Limb (tissue), 2 donors: ENCODE data around the gene TTLL7.
"Not testable (repeated sequence)": the region's sequence is repeated elsewhere in the genome, so short reads cannot be mapped to it uniquely, and the experiment has no call there.

Experiments used
- DNase-seq, 2 donors: peaks; one replicate each; pipeline ENCODE4 v3.0.0-alpha.2; 2016; ENCODE audit errors: extremely low spot score in 2 of 2

The TTLL7 gene

DNA sequence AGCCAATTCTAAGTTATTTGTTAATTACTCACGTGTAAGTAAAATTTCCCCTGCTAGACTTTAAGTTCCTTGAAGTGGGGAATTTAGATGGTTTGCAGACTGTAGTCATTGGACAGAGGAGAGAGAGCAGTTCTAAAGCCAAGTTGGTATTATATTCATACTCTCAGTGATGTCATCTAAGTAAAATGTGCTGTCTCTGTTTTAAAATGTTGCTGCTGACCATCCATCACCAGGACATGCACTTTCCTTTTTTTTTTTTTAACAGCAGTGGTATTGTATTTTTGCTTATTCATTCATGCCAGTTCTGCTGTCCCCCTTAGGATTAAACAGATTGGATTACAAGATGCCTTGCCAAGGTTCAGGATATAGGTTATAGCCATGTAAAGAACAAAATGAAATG, 2.3 kb downstream of the TTLL7 start:
- DNase-seq: peak in 1 of 2 donors; percentile 43

DNA sequence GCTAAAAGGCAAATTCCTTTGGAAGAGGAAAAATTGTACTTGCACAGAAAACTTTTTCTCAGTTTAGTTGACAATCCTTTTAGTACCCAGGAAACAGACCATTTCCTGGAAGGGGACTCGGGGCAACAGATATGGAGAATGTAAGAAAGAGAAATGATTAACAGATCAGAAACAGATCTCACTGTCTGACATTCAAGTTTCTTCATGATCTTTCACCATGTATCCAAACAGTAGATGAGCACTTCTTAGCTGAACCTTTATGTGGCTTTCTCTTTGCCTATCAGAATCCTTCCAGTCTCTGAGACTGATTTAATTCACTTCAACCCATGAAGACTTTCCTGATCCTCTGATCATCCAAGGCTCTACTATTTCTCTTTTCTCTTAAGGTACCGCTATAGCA, 2.7 kb downstream of the TTLL7 start:
- DNase-seq: no peak

- DNase-seq: no peak
Measured at GRCh38 chr1:83995649-83996048, 3.3 kb downstream of the TTLL7 start.

DNA sequence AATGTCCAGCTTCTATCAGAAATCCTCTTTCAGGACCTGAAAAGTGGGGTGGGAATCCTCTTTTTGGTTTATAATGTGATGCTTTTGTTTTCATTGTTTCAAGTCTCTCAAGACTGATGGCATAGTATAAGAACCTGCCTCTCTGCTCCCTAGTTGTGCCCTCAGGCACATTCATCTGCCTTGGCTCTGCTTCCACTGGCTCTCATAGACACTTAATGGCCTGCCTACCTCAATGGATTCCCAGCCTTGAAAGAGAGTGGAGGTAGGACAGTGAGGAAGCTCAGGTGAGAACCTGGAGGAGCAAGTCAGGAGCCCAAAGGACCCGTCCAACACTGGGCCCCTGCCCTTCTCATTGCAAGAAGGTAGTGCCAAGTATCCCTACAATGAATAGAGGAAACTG, 4.8 kb downstream of the TTLL7 start:
- DNase-seq: no peak

- DNase-seq: no peak
Measured at GRCh38 chr1:83990734-83991133, 8.2 kb downstream of the TTLL7 start.

- no peak for DNase-seq
Measured at GRCh38 chr1:83985048-83985447, 13.9 kb downstream of the TTLL7 start.

DNA sequence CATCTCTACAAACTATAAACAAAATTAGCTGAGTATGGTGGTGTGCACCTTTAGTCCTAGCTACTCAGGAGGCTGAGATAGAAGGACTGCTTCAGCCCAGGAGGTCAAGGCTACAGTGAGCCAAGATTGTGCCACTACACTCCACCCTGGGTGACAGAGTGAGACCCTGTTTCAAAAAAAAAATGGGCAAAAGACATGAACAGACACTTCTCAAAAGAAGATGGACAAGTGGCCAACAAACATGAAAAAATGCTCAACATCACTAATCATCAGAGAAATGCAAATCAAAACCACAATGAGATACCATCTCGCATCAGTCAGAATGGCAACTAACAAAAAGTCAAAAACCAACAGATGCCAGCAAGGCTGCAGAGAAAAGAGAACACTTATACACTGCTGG, 15.0 kb downstream of the TTLL7 start:
- not testable (repeated sequence) for DNase-seq

DNA sequence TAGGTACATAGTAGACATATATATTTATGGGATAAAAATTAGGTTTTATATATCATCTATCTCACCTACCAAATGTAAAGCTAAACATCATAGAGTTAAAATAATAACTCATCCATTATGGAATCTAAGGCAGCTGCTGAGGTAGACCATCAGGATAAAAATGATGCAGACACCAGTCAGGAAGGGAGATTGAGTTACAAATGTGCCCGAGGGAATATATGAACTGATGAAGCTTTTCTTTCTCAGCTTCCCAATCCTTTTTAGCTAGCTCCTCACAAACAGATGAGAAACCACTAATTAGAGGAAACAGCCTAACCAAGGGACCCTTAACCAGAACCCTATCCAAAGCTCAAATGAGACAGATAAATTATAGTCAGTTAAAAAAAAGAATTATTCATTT, 20.9 kb downstream of the TTLL7 start:
- no peak for DNase-seq

DNA sequence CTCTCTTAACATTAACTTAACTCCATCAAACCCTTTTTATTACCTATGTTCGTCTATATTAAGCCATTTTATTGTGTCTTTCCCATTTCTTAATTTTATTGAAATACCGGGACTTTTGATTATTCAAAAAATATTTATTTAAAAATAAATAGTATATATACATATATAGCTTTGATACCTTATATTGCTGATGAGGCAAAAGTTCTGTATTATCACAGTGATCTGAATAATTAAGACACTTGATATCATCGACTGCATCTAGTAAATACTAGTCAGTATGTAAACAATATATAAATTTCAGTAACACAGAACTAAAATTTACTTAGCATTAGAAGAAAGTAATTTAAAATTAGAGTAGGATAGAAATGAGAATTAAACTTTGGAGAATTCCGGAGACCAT, 22.0 kb downstream of the TTLL7 start:
- DNase-seq: no peak

DNA sequence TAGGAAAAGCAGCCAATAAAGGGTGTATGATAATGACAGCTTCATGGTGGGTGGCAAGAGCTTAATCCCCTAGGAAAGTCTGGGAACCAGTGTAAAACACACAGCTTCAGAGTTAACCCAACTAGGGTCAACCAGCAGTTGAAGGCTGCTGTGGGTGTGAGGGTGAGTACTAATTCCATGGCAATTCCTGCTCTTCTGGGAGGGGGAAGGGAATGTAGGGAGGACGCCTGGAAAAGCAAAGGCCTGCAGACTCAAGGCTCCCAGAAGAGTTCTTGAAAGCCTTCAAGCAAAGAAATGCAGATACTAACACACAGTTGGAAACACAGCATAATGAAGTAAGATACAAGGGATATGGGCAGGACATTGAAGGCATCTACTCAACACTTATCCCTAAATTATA, 28.1 kb downstream of the TTLL7 start:
- DNase-seq: no peak

DNA sequence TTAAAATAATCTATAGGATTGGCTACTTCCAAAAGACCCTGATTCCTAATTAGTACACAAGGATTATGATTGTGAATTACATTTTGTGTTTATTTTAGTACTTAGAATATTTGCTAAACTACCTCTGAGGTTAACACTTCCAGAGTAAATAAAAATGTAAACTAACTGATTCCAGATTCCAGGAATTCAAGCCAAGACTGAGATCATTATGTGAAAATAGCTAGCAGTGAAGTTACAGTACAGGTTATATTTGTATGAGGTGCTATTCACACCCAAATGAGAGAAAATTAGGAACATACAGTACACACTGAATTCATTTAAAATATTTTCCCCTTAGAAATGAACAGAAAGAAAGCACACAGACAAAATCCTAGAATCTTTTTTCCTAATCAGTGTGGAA, 28.8 kb downstream of the TTLL7 start:
- DNase-seq: no peak

DNA sequence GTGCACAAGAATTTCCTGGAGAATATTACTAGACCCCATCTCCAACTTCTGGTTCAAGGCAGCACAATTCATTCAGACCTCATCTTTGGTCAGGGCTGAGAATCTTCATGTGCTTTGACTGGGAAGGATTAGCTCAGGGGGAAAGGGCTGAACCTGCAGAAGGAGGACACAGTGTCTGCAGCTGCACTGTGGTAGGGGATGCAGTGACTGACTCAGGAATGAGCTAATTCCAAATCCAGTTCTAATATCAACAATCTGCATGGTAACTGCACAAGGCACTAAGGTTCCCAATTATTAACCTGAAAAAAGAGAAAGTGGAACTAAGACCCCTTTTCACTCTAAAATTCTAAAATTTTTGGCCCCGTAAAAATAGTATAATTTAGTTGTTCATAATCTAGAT, 31.6 kb downstream of the TTLL7 start:
- DNase-seq: no peak

- DNase-seq: no peak
Measured at GRCh38 chr1:83964153-83964552, 34.8 kb downstream of the TTLL7 start.

DNA sequence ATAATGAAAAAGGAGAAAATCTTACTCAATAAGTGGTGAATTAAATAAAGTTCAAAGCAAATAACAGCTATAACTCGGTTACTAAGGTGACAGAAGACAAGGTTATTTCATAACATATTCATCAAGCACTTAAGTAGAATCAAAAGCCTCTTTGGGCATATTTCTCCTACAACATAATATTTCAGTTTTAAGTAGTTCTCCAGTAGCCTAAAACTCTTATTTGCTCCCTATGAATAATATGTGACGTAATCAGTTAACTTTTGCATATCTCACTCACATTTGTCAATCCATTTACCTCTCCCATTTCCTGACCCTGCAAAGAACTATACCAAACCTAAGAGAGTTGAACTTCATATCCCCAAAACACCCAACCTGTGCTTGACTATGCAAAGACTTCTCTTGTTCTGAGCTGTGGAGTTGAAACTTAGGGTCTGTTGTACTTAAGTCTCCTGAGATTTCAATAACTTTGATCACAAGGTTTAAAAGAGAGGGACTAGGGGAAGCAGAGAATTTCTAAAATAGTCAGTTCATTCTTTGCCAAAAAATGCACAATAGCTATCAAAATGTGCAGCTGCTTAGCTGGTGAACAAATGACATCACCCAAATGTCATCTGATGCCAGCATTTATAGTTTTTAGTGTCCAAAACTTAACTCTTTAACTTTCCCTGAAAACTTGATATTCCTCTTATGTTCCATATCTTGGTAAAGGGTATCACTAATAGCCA, 37.2 kb downstream of the TTLL7 start:
- peak in 1 of 2 donors; percentile 22 for DNase-seq

- DNase-seq: no peak
Measured at GRCh38 chr1:83960669-83961277, 38.2 kb downstream of the TTLL7 start.

DNA sequence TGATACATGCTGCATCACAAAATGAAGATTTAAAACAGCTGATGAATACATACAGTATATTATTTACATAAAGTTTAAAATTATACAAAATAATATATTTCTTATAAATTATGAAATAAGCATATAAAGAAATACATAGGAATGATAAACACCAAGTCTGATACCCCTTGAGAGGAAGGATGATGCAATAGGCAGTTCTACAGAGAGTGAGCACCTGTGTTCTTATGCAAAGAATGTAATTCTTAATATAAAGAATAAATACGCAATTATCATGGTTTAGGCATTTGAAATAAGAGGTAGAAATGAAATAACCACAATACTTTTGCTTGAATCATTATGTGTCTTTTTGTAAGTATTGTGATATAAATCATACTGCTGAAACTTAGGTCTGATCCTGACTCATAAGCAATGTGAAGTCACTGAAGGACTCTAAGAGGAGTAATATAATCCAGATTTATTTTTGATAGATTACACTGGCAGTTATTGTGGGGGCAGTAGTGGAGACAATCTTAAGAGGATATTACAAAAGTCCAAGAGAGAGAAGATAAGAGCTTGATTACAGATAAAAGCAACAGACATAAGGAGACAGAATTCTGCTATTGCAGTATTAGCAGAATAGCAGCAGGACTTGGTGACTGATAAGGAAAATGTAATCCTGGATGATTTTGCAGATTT, 39.0 kb downstream of the TTLL7 start:
- no peak for DNase-seq

DNA sequence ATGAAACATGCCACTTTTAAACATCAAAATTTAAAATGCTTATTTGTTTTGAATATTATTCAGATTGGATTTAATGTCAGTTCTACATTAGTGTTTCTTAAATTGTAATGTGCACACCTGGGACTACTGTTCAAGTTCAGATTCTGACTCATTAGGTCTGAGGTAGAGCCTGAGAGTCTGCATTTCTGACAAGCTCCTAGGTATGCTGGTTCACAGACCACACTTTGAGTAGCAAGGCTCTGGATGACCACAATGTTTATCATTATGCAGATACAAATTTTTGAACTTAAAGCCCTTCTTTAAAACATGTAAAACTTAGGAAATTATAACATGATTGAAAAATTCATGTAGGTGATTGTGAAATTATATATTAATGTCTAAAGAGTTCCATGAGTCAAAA, 40.2 kb downstream of the TTLL7 start:
- no peak for DNase-seq

DNA sequence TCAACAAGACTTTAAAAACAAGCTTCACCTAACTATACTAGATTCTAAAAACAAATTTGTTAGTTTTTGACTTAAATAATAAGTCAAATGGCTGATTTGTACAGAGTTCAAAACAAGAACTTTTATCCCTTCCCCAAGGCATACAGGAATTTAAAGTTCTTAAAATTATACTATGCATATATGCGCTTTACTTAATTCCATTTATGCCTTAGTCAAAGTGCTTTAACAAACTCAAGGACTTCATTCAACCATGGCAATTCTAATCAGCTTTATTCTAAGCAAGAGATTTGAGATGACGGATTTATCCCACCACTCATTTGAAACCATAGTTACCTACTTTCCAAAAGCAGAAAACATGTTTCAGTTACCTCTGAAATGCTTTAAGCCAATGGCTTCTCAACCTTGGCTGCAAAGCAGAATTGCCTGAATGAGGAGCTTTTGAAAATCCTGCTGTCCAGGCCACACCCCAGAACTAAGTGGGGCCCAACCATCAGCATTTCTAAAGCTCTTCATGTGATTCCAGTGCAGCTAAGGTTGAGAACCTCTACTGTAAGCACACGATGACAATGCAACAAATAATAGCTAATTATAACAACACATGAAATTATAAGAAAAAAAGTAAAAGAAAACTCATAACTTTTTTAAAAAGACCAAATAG, 44.6 kb downstream of the TTLL7 start:
- no peak for DNase-seq

DNA sequence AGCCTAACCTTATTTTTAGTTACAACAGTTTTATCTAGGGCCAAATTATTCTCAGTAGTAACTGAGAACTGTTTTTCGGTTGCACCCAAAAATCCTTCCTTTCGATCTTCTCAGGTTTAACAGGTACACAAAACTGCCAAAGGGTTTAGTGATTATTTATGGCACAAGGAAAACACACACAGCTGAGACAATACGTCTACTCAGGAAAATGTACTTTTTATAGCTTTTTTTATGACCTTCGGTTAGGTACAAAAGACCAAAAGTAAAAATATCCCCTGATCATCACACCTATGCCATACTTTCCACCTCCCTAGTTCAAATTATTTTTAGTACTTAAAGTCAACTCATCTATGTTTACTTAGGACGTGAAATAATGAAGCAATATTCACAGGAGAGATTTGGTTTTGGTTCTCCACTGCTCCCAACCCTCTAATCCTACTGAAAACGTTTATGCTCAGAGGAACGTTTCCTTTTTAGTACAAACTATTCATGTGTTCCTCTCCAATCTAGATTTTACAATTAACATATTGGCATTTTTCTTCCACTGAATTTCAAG, 48.7 kb downstream of the TTLL7 start:
- no peak for DNase-seq

DNA sequence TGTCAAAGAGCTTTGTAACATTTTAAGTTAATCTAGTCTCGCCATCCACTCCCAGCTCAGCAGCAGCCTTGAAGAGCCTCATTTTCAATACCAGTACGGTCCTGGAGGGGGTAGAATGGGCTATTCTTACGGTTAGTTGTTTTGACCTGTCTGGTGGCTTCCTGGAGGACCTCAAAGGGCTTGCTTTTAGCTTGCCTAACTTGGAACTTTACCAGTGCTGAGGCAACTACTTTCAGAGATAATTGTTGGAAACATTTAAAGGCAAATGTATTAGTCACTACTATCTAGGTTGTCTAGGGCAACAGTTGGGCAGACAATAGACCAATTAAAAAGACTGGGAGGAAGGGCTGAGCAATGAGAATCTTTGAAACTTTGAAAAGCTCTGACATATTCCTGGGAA, 56.0 kb downstream of the TTLL7 start:
- DNase-seq: no peak

DNA sequence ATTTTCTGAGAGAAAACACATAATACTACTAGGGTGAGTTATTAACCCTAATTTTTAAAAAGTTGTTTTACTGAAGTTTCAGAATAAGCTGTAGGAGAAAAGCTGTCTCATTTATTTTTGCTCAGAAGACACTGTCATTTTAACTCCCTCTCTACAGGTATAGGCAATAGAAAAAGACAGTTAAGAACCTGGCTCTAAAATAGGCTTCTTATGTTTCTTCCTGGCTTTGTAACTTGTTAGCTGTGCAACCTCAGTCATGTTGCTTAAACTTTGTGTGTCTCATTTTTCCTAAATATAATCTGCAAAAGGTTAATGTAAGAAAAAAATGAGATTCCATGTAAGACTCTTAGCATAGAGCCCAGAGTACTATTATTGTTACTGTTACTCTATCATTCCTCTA, 64.4 kb downstream of the TTLL7 start:
- no peak for DNase-seq

- DNase-seq: no peak
Measured at GRCh38 chr1:83932693-83933092, 66.2 kb downstream of the TTLL7 start.
